Measurements from ENCODE around the gene ARRB1.

DNA sequence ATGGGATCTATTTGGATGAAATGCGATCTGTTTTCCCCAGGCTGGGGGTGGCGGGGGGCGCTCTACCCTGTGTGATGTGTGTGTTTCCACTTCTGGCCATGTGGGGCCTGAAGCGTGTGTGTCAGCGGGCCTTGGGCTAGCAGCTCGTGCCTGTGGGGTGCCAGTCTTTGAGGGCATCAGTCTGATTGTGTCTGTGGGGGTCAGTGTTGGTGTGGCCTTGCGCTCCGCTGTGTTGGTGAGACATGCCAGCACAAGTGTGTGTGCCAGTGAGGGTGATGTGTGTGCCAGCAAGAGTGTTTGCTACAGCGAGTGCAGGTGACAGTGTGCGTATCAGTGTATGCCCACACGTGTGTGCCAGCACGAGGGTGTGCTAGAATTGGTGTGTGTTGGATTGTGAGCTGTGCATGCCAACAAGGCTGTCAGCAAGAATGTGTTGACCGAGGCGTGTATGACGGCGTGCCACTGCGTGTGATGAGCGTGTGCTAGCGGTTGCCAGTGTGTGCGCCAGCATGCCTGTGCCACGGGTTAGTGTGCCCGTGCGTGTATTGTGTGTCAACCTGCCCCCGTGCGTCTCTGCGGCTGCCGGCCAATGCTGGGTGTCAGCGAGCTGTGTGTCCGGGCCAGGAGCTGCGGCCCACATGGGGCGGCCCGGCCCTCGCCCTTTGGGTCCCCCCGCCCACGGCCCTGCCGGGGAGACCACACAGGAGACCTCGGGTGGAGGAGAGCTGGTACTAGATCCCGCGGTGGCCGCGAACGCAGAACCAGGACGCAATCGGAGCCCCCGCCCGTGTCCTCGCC, 519 bp downstream of the ARRB1 start:
- TF ChIP-seq, protein P1, sequence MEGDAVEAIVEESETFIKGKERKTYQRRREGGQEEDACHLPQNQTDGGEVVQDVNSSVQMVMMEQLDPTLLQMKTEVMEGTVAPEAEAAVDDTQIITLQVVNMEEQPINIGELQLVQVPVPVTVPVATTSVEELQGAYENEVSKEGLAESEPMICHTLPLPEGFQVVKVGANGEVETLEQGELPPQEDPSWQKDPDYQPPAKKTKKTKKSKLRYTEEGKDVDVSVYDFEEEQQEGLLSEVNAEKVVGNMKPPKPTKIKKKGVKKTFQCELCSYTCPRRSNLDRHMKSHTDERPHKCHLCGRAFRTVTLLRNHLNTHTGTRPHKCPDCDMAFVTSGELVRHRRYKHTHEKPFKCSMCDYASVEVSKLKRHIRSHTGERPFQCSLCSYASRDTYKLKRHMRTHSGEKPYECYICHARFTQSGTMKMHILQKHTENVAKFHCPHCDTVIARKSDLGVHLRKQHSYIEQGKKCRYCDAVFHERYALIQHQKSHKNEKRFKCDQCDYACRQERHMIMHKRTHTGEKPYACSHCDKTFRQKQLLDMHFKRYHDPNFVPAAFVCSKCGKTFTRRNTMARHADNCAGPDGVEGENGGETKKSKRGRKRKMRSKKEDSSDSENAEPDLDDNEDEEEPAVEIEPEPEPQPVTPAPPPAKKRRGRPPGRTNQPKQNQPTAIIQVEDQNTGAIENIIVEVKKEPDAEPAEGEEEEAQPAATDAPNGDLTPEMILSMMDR (IDR thresholded peaks at IDR 0.05): no peak
- no peak for TF ChIP-seq POLR2A (IDR thresholded peaks at IDR 0.05)
- TF ChIP-seq EP300 (IDR thresholded peaks at IDR 0.05): no peak
